Measurements from ENCODE around the gene PDE5A. TPM values are rescaled to one million over a fixed set of nuclear protein-coding genes. Genes with fewer than 3 reads are reported as not detected.

The PDE5A gene
- polyA plus RNA-seq, 3 donors, result 0.80 to 0.82 TPM; not detected in 1

DNA sequence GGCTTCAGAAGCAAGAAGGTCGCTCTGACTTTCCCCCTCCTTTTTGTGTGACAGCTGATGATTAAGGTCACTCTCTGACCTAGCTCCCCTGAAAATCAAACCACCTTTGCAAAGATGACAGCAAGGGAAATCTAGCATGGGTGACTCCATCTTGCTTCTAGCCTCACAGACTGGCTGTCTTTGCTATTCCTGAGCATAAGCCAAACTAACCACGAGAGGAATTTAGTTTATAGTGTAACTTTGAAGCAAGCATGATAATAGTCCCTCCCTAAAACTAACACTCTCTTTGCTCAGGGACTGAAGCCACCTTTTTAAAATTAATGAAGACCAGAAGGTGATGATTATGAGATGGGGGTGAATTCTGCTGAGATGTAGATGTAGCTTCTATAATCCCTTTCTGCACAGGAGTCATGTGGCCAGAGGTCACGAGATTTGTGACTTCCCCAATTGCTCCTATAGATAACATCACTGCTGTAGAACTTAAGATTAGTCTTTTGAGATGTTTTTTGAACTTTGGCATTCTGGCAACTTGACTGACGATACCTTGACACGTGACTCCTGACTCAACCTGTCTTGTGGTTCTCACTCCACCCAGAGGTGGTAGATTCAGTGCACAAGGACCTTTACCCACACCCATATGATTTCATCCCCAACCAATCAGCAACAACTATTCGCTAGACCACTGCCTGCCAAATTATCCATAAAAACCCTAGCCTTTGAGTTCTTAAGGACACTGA, 14.9 kb upstream of the PDE5A start:
- no peak overlapping the region for H3K4me3 ChIP-seq (replicated peaks in 1 of 3; ENCODE audit: low read depth in 2 of 3, low read length in 3 of 3)
- peak in 1 of 3 donors; percentile 2 for DNase-seq
- H3K27me3 Mint-ChIP-seq (ENCODE audit: low read depth in 3 of 3), result peaks cover 0 to 4% (median 0%) of the 10 kb centered on the region in 3 donors
- H3K36me3 Mint-ChIP-seq, result no peaks in the 10 kb centered on the region
- no peaks in the 10 kb centered on the region for H3K4me1 Mint-ChIP-seq
- H3K4me2 ChIP-seq (replicated peaks; ENCODE audit: extremely low read depth, low read length, poor library complexity, severe bottlenecking), result no peak overlapping the region
- no peak overlapping the region for H3K27ac ChIP-seq (ENCODE audit: low read depth in 1 of 2, low read length in 2 of 2)
- intact Hi-C loops (cut with micrococcal nuclease), result no loop called here
- H3K4me3 Mint-ChIP-seq, result no peak overlapping the region
- H2AFZ ChIP-seq (ENCODE audit: insufficient read depth, low read depth, low read length, poor library complexity, severe bottlenecking), result no peak overlapping the region
- no peaks in the 10 kb centered on the region for H3K9me3 ChIP-seq (replicated peaks in 1 of 2; ENCODE audit: control insufficient read depth in 1 of 2, insufficient read depth in 1 of 2, low read length in 2 of 2)
- no peak overlapping the region for H3K9ac ChIP-seq (ENCODE audit: insufficient read depth, low read length, poor library complexity, severe bottlenecking)
- no peaks in the 10 kb centered on the region for H3K79me2 ChIP-seq (ENCODE audit: insufficient read depth, low read length)
- H3K4me1 ChIP-seq (ENCODE audit: control insufficient read depth in 1 of 2, insufficient read depth in 2 of 2, low read length in 2 of 2), result no peaks in the 10 kb centered on the region
- H3K36me3 ChIP-seq (replicated peaks in 1 of 2; ENCODE audit: control insufficient read depth in 1 of 2, insufficient read depth in 2 of 2, low read length in 2 of 2), result no peaks in the 10 kb centered on the region
- H3K27ac Mint-ChIP-seq, result no peak overlapping the region
- whole genome bisulfite sequencing (ENCODE audit: insufficient coverage), result 67% methylated on average over 3 of the region's 6 CpGs
- no peaks in the 10 kb centered on the region for H3K27me3 ChIP-seq (ENCODE audit: control insufficient read depth in 2 of 2, insufficient read depth in 2 of 2, low read length in 2 of 2)
- H4K20me1 ChIP-seq (ENCODE audit: insufficient read depth, low read length), result no peaks in the 10 kb centered on the region
- peaks cover 0 to 3% (median 1%) of the 10 kb centered on the region in 7 donors for H3K9me3 Mint-ChIP-seq
- TF ChIP-seq CTCF (IDR thresholded peaks at IDR 0.05), result no peak

DNA sequence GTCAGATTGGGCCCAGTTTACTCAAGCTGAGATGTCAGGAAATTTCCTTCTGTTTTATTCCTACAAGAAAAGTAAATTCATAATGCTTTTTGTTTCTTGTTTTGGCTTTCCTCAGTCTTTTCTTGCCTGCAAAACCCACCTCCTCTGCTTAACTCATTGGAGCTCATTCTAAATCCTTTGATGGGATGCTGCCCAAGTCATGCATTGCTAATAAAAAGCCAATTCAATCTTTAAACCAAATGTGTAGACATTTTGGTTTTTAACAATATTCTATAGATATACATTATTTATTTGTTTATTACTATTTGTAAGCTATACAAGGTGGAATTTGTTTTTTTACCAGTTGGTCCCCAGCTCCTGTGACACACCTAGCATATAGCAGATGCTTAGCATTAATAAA, 13.2 kb upstream of the PDE5A start:
- Mint-ChIP-seq H3K36me3 (no peaks in the 10 kb centered on the region), H3K27me3 (ENCODE audit: low read depth in 3 of 3) (peaks cover 0 to 4% (median 3%) of the 10 kb centered on the region in 3 donors)
- no peaks in the 10 kb centered on the region for H3K9me3 ChIP-seq (replicated peaks in 1 of 2; ENCODE audit: control insufficient read depth in 1 of 2, insufficient read depth in 1 of 2, low read length in 2 of 2)

More for the DNA sequence above, 13.2 kb upstream of the PDE5A start:
- Histone ChIP-seq H3K27ac (ENCODE audit: low read depth in 1 of 2, low read length in 2 of 2) (no peak overlapping the region), H4K20me1 (ENCODE audit: insufficient read depth, low read length) (no peaks in the 10 kb centered on the region), H3K4me3 (replicated peaks in 1 of 3; ENCODE audit: low read depth in 2 of 3, low read length in 3 of 3) (no peak overlapping the region), H3K36me3 (replicated peaks in 1 of 2; ENCODE audit: control insufficient read depth in 1 of 2, insufficient read depth in 2 of 2, low read length in 2 of 2) (no peaks in the 10 kb centered on the region), H3K4me1 (ENCODE audit: control insufficient read depth in 1 of 2, insufficient read depth in 2 of 2, low read length in 2 of 2) (no peaks in the 10 kb centered on the region), H3K79me2 (ENCODE audit: insufficient read depth, low read length) (no peaks in the 10 kb centered on the region), H3K9ac (ENCODE audit: insufficient read depth, low read length, poor library complexity, severe bottlenecking) (no peak overlapping the region), H3K4me2 (replicated peaks; ENCODE audit: extremely low read depth, low read length, poor library complexity, severe bottlenecking) (no peak overlapping the region), H2AFZ (ENCODE audit: insufficient read depth, low read depth, low read length, poor library complexity, severe bottlenecking) (no peak overlapping the region), H3K27me3 (ENCODE audit: control insufficient read depth in 2 of 2, insufficient read depth in 2 of 2, low read length in 2 of 2) (peaks cover 0 to 2% of the 10 kb centered on the region in 2 donors)
- Mint-ChIP-seq H3K9me3 (peaks cover 0 to 3% (median 0%) of the 10 kb centered on the region in 7 donors), H3K27ac (no peak overlapping the region), H3K4me1 (no peaks in the 10 kb centered on the region), H3K4me3 (no peak overlapping the region)
- DNase-seq, result no peak
- TF ChIP-seq CTCF (IDR thresholded peaks at IDR 0.05), result no peak
- intact Hi-C loops (cut with micrococcal nuclease), result no loop called here

All from CD14-positive monocyte (primary cell).